DMS153 (cell line): ENCODE measurements around the gene FREM1.

Source experiments
- DNase-seq: peaks from one replicate; lab custom pipeline; 2025; lab: John Stamatoyannopoulos, UW

Gene FREM1

GRCh38 chr9:14761584-14761983 is 148.6 kb downstream of the FREM1 start:
- no peak for DNase-seq

GRCh38 chr9:14760060-14760459 is 150.2 kb downstream of the FREM1 start:
- no peak for DNase-seq

GRCh38 chr9:14756291-14756690 is 153.9 kb downstream of the FREM1 start:
- no peak for DNase-seq

GRCh38 chr9:14752871-14753270 is 157.4 kb downstream of the FREM1 start:
- no peak for DNase-seq

GRCh38 chr9:14752271-14752670 is 158.0 kb downstream of the FREM1 start:
- DNase-seq, result no peak

GRCh38 chr9:14750821-14751220 is 159.4 kb downstream of the FREM1 start:
- DNase-seq, result no peak

- DNase-seq, result no peak
These were observed 160.5 kb downstream of the FREM1 start for GRCh38 chr9:14749741-14750211.

- no peak for DNase-seq
These were observed 161.9 kb downstream of the FREM1 start for GRCh38 chr9:14748373-14748772.

- no peak for DNase-seq
These were observed 163.1 kb downstream of the FREM1 start for GRCh38 chr9:14747111-14747510.

- no peak for DNase-seq
These were observed 163.6 kb downstream of the FREM1 start for GRCh38 chr9:14746626-14747025.

- DNase-seq, result no peak
These were observed 165.5 kb downstream of the FREM1 start for GRCh38 chr9:14744768-14745167.

- no peak for DNase-seq
These were observed 168.9 kb downstream of the FREM1 start for GRCh38 chr9:14741369-14741768.

GRCh38 chr9:14733133-14733532 is 177.1 kb downstream of the FREM1 start:
- no peak for DNase-seq

- DNase-seq, result no peak
These were observed 178.8 kb downstream of the FREM1 start for GRCh38 chr9:14731294-14731981.

- no peak for DNase-seq
These were observed 179.7 kb downstream of the FREM1 start for GRCh38 chr9:14730461-14730898.

GRCh38 chr9:14723301-14723700 is 186.9 kb downstream of the FREM1 start:
- DNase-seq, result no peak

- peak; percentile 83 for DNase-seq
These were observed 187.7 kb downstream of the FREM1 start, which contains the start of gene CER1 for GRCh38 chr9:14722391-14723035. TSS of gene CER1 (minus strand) at chr9:14722733. CDS start at chr9:14722672, 61 bp downstream.

GRCh38 chr9:14719231-14719923 is 190.9 kb downstream of the FREM1 start:
- no peak for DNase-seq

- DNase-seq, result no peak
These were observed 195.1 kb downstream of the FREM1 start for GRCh38 chr9:14715102-14715501.

- DNase-seq, result no peak
These were observed 197.0 kb downstream of the FREM1 start for GRCh38 chr9:14713187-14713767.

GRCh38 chr9:14710804-14711203 is 199.4 kb downstream of the FREM1 start:
- no peak for DNase-seq

- no peak for DNase-seq
These were observed 203.6 kb downstream of the FREM1 start for GRCh38 chr9:14706530-14707140.
